Stimulated activated CD4-positive, alpha-beta T cell treated with anti-CD3 and anti-CD28 coated beads, Interleukin-2, amount 100 ng/mL, for 4 hours (primary cell): ENCODE results near the gene ANKS1B.
"Not testable (repeated sequence)": the region's sequence is repeated elsewhere in the genome, so short reads cannot be mapped to it uniquely, and the experiment has no call there.

ENCODE experiments used
- DNase-seq: peaks from one replicate; pipeline ENCODE4 v3.0.0-alpha.2; 2020; ENCODE audit warnings: low read depth

Gene ANKS1B

DNA sequence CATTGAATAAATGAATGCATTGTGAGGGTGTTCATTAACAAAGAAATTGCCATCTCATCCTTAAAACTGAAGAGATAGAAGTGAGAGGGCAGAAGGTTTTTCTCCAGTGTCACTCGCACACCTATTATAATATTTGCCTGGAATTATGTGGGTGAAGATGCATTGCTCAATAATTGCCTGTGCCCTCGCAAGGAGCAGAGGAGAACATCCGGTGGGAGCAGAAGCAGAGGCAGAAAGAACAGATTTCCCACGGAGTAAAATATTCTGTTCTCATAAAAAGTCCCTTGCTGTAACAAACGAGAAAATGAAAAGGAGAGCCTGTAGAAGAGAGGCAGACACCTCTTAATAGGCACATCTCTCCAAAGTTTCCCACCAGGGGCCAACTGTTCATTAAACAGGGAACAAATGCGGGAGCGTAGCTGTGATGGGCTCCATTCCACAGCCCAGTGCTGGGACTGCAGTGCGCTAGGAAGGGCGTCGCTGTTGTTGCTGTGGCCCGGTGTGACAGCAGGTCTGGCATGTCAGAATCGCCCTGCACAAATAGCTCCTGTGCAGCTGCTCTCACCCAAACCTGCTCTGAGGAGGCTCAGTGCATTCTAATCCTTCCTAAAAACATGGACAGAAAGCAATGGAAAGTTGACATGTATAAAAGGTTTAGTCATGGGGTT lies 979.8 kb downstream of the ANKS1B start:
- no peak for DNase-seq

GRCh38 chr12:99002731-99003130 lies 982.0 kb downstream of the ANKS1B start:
- DNase-seq = no peak

DNA sequence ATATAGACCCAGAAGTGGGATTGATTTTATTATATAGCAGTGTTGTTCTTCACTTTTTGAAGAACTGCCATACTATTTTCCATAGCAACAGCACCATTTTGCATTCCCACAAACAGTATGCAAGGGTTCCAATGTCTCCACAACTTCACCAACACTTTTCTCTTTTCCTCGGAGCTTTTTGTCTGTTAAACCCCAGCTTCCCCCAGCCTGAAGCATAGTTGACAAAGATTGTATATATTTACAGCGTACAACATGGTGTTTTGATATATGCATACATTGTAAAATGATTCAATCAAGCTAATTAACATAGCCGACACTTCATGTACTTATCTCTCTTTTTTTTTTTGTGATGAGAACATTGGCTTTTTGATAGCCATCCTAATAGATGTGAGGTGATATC lies 982.6 kb downstream of the ANKS1B start:
- DNase-seq = no peak

GRCh38 chr12:98999559-98999958 lies 985.2 kb downstream of the ANKS1B start:
- no peak for DNase-seq

GRCh38 chr12:98998697-98999299 lies 985.9 kb downstream of the ANKS1B start:
- DNase-seq = no peak

DNA sequence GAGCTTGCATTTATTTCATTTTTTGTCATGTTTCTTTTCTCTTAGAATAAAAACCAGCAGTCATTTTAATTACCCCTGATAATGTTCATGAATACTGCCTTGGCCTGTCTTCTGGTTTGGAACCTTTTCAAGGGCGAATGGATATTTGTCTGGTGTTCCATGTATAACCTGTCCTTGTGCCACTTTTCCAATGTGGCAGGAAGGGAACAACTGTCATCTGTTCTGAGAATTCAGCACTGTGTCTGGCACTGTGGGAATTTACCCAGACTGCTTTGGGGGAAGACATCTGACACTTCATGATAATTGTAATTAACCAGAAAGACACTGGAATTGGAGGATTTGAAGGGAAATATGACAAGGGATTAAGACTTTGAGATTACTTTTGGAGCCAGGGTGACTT lies 986.8 kb downstream of the ANKS1B start:
- no peak for DNase-seq

DNA sequence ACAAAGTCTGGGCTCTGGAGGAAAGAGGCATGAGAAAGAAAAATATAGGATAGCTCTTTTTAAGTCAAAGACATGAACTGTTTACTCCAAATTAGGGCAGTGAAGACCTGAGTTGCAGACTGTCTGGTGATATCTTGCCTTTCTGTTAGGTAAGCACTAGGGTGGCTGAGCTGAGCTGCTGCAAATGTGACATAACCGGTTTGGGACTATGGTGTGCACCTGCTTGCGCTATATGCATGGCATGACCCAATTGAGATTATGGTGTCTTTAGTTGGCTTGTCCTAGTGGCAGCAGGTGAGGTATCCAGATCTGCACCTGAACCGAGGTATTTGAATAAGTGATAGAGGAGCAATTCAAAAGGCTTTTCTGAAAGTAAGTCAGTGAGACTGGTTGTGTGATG lies 994.1 kb downstream of the ANKS1B start:
- DNase-seq = no peak

DNA sequence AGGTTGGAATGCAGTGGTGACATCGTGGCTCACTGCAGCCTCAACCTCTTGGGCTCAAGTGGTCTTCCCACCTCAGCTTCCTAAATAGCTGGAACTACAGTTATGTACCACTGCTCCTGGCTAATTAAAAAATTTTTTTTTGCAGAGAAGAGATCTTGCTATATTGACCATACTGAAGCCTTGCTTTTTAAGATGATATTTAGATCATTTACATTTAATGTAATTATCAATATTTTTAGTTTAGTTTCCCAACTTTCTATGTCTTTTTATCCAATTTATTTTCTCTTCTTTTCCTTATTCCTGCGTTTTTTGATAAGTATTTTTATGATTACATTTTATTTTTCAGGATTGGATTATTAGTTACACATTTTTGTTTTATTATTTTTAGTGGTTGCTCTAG lies 999.6 kb downstream of the ANKS1B start:
- no peak for DNase-seq

DNA sequence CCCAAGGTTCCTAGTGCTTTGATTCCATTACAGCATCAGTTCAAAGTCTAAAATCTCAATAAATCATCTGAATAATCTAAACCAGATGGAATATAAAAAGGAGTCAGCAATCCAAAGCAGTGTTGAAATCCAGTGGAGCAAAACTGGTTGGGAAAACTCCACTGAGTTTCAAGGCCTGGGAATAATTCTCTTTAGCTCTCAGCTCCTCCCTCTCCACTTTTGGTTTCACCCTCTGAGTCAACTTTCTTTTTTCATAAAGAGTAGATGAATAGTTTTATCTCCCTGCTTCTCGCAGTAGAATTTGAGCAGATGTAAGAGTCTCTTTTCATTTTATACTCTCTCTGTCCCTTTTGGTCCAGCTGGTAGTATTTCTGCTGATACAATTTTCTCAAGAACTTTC lies 1001.1 kb downstream of the ANKS1B start:
- DNase-seq = no peak

DNA sequence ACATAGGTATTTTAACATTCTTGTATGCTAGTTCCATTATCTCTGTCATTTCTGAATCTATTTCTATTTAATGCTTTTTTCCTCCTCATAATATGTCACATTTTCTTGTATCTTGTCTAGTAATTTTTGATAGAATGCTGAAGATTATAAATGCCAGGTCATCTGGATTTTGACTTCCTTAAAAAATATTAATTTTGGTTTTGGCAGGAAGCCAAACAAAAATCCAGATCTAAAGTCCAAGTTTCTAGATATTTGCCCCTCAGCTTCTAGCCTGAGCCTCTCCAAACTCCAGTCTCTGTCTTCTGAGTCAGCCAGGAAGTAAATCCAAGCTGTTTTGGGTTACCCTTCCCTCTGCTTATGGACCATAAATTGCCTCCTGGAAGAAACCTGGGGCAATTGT lies 1004.2 kb downstream of the ANKS1B start:
- DNase-seq = no peak

- no peak for DNase-seq
Observed at GRCh38 chr12:98977186-98977585, 1007.5 kb downstream of the ANKS1B start.

GRCh38 chr12:98974767-98975381 lies 1009.9 kb downstream of the ANKS1B start:
- no peak for DNase-seq

DNA sequence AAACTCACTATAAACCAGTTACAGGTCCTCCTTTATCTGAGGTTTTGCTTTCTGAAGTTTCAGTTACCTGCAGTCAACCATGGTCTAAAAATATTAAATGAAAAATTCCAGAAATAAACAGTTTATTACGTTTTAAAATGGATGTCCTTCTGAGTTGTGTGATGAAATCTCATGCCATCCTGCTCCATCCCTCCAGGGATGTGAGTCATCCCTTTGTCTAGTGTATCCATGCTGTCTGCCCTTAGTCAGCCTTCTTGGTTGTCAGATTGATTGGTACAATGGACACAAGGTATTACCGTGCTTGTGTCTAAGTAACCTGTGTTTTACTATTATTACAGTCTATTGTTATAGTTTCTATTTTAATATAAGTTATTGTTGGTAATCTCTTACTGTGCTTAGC lies 1011.3 kb downstream of the ANKS1B start:
- DNase-seq = no peak

DNA sequence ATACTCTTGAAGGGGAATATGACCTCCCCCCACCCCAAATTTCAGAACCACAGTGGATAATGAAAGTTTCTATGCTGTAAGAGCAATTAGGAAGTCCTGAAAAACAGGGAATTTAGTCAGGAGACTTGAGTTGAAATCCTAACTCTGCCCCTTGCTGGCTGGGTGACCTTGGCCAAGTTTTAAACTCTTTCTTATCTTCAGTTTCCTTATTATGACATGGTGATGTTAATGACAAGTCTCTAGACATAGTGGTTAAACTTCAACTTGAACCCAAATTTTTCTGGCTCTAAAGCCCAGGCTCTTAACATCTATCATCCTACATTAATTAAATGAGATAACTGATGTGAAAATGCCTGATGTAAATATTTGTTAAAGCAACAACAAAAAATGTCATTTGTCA lies 1013.8 kb downstream of the ANKS1B start:
- DNase-seq = no peak

- no peak for DNase-seq
Observed at GRCh38 chr12:98970210-98970609, 1014.5 kb downstream of the ANKS1B start.

- DNase-seq = no peak
Observed at GRCh38 chr12:98968896-98969295, 1015.8 kb downstream of the ANKS1B start.

GRCh38 chr12:98957135-98957534 lies 1027.6 kb downstream of the ANKS1B start:
- DNase-seq = not testable (repeated sequence)

DNA sequence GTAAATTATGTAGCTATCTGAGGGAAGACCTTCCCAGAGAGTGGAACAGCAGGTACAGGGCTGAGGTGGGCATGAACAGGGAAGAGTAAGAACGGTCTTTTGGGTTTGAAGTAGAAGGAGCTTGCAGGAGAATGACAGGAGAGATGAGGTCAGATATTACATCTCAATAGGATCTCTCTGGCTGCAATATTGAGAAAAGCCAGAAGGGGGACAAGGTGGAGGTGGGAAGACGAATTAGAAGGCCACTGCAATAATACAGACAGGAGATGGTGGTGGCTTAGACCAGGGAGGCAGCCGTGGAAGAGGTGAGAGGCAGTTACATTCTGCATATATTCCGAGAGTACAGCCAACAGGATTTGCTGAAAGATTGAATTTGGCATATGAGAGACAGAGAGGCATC lies 1029.5 kb downstream of the ANKS1B start:
- no peak for DNase-seq

GRCh38 chr12:98954506-98954905 lies 1030.2 kb downstream of the ANKS1B start:
- DNase-seq = no peak

DNA sequence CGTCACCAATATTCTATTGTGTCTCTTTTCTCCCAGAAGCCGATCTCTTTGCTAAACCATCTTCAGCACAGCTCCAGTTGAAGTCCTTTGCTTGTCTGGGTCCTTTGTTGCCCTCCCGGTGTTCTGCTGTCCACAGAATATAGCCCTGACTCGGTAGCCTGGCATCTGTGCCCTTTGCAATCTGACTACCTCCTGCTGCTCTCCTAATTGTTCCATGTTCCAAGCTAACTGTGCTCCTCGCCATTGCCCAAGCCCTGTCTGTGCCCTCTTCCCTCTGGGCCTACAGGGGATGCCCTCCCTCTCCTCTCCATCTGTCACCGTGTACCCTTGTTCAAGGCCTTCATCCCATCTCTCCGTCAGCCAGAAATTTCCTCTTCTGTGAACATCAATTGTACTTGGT lies 1033.3 kb downstream of the ANKS1B start:
- no peak for DNase-seq

DNA sequence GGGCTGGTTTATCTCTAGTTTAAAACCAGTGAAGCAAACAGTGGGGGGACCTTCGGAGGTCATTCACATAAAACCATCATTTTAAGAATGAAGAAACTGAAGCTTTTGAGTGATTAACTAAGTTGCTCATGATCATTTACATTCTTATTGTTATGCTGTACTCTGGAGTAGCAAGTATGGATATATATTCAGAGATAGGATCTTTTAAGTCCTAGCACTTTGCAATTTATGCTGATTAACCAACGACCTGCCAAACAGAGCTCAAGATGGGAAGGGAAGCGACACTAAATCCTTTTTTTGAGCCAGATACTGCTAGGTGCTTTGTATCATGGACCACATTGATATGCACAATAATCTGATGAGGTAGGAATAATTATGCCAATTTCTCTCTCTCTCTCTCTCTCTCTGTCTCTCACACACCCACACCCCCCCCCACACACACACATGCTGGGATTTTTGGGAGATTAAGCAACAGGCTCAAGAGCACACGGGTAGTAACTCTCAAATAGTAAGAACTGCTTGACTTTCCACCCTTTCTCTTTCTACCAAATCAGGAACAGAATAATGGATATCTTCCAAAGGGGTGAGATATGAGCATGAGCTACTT lies 1036.3 kb downstream of the ANKS1B start:
- DNase-seq = no peak

DNA sequence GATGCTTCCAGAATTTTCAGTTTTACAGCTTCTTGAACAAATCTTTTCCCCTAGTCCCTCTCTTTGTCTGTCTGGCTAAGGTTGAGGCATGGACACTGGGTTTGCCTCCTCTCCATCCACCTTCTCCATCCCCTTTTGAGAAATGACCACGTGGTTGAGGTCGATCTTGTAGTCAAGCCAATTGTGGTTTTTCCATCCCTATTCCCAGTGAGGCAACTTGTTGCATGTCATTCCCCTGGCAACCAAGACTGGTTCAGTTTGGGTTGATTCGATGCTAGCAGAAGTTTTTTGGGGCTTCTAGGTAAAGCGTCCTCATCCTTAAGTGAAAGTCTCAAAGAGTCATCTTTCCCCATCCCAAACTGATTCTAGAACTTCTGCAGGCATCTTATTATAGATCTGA lies 1038.9 kb downstream of the ANKS1B start:
- DNase-seq = no peak

DNA sequence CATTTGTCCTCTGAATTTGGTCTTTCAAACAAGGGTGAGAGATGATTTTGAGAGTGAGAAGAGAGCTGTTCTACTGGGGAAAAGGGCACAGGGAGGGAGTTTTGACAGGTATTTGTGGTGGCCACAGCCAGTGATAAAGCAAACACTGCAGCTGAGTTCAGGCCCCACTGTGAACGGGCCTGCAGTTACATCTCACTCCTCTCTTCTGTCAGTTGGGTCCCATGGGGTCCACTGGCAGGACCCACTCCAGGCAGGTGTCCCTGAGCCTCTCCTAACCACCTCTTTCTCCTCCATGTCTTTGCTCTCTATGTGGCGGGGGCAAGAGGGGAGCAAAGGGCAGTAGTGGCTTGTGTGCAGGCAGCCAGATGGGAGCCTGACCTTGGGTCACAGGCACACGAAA lies 1044.8 kb downstream of the ANKS1B start:
- no peak for DNase-seq
